ENCODE results near the gene JOSD2. TPM values are rescaled to one million over a fixed set of nuclear protein-coding genes. Genes with fewer than 3 reads are reported as not detected.

JOSD2 gene
- total RNA-seq, 4 donors from 2014 or later: 8.5 to 25.0 (median 21.2) TPM

DNA sequence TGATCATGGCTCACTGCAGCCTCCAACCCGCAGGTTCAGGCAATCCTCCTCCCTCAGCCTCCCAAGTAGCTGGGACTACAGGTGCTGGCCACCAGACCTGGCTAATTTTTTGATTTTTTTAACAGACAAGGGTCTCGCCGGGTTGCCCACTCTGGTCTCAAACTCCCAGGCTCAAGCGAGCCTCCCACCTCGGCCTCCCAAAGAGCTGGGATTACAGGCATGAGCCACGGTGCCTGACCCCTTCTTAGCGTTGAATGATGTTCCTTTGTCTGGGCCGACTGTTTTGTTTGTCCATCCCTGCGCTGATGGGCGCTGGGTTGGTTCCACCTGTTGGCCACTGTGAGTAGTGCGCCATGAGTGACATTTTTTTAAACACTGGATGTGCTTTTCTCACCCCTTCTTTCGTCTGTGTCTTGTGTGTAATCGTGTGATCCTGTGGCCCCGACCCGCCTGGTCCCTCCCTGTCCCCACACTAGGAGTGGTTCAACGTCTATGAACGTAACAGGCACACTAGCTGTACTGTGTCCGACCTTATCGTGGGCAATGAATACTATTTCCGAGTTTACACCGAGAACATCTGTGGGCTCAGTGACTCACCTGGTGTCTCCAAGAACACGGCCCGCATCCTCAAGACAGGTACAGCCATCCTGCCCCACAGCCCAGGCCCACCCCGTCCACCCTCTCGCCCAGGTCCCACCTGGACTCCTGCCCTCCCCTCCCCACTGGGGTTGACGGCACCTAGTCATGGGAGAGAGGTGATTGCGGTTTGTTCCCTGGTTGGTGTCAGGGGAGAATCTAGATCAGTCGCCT is 49.7 kb downstream of the JOSD2 start:
- TF ChIP-seq POLR2A (IDR thresholded peaks at IDR 0.05): no peak
- TF ChIP-seq, protein P1, sequence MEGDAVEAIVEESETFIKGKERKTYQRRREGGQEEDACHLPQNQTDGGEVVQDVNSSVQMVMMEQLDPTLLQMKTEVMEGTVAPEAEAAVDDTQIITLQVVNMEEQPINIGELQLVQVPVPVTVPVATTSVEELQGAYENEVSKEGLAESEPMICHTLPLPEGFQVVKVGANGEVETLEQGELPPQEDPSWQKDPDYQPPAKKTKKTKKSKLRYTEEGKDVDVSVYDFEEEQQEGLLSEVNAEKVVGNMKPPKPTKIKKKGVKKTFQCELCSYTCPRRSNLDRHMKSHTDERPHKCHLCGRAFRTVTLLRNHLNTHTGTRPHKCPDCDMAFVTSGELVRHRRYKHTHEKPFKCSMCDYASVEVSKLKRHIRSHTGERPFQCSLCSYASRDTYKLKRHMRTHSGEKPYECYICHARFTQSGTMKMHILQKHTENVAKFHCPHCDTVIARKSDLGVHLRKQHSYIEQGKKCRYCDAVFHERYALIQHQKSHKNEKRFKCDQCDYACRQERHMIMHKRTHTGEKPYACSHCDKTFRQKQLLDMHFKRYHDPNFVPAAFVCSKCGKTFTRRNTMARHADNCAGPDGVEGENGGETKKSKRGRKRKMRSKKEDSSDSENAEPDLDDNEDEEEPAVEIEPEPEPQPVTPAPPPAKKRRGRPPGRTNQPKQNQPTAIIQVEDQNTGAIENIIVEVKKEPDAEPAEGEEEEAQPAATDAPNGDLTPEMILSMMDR (IDR thresholded peaks at IDR 0.05): no peak
- intact Hi-C loops (cut with DNase I; ENCODE audit: low total_unique reads): loop anchor here (5.0 kb wide), 1 partner anchor 94 kb away; the partner anchor contains the start of gene NAPSA
- no peak overlapping the region for H3K4me3 ChIP-seq (ENCODE audit: low read depth, poor library complexity, severe bottlenecking)
- peak; percentile 33 to 90 for DNase-seq (ENCODE audit: low spot score in 2 of 2)
- 33 to 36% methylated on average over 28 of the region's 28 CpGs for WGBS, 2 donors

DNA sequence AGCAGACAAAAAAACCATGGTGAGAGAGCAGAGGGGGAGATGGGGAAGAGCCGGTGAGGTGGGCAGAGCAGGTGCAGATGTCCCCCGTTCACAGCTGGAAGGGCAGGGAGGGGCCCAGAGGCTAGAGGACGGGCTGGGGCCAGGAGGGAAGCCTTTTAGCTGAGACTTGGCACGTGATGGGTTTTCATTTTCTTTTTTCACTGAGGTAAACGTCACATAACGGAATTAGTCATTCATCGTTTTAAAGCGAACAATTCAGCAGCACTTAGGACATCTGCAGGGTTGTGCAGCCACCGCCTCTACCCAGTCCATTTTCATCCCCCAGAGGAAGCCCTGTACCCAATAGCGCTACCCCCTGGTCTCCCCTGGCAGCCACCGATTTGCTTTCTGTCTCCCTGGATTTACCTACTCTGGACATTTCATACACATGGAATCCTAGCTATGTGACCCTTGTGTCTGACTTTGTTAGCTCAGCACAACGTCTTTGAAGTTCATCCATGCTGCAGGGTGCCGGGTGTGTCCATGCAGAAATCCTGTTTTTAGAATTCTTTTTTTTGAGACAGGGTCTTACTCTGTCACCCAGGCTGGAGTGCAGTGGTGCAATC is 50.7 kb downstream of the JOSD2 start:
- WGBS, 2 donors: 21 to 28% methylated on average over 13 of the region's 13 CpGs
- no peak overlapping the region for H3K4me3 ChIP-seq (ENCODE audit: low read depth, poor library complexity, severe bottlenecking)
- DNase-seq (ENCODE audit: low spot score in 2 of 2): no peak
- no peak for TF ChIP-seq POLR2A (IDR thresholded peaks at IDR 0.05)
- TF ChIP-seq, protein P1 (IDR thresholded peaks at IDR 0.05): no peak
- intact Hi-C loops (cut with DNase I; ENCODE audit: low total_unique reads): loop anchor here (5.0 kb wide), 1 partner anchor 93 kb away; the partner anchor contains the start of gene NAPSA

DNA sequence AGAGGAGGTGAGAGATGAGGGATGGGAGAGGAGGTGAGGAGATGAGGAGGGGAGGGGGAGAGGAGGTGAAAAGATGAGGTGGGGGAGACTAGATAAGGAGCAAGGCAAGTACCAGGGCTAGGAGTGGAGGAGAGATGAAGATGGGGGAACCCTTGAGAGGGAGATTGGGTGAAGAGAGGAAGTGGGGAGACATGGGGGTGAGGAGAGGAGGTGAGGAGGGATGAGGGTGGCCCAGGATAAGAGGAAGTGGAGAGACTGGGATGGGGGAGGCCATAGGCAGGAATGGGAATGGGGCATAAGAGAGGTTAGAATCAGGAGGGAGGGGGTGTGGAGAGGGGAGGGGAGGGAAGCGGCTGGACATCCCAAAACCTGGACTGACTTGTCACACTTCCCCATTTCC is 51.4 kb downstream of the JOSD2 start:
- 30 to 60% methylated on average over 1 of the region's 1 CpG for WGBS, 2 donors
- TF ChIP-seq, protein P1 (IDR thresholded peaks at IDR 0.05): no peak
- no peak for TF ChIP-seq POLR2A (IDR thresholded peaks at IDR 0.05)
- no peak for DNase-seq (ENCODE audit: low spot score in 2 of 2)
- no peak overlapping the region for H3K4me3 ChIP-seq (ENCODE audit: low read depth, poor library complexity, severe bottlenecking)
- intact Hi-C loops (cut with DNase I; ENCODE audit: low total_unique reads): loop anchor here (5.0 kb wide), 1 partner anchor 92 kb away; the partner anchor contains the start of gene NAPSA

DNA sequence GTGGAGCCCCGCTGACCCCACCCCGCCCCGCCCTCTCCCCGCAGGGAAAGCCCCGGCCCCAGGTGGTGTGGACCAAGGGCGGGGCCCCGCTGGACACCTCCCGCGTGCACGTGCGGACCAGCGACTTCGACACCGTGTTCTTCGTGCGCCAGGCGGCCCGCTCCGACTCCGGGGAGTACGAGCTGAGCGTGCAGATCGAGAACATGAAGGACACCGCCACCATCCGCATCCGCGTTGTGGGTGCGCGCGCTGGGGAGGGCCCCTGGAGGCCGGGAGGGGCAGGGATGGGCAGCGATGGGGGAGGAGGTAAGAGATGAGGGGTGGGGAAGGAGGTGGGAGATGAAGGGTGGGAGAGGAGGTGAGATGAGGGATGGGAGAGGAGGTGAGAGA is 51.9 kb downstream of the JOSD2 start:
- H3K4me3 ChIP-seq (ENCODE audit: low read depth, poor library complexity, severe bottlenecking): no peak overlapping the region
- no peak for TF ChIP-seq POLR2A (IDR thresholded peaks at IDR 0.05)
- TF ChIP-seq, protein P1 (IDR thresholded peaks at IDR 0.05): no peak
- no peak for DNase-seq (ENCODE audit: low spot score in 2 of 2)
- 57 to 73% methylated on average over 13 to 27 of the region's 32 CpGs for WGBS, 2 donors
- intact Hi-C loops (cut with DNase I; ENCODE audit: low total_unique reads): no loop called here

DNA sequence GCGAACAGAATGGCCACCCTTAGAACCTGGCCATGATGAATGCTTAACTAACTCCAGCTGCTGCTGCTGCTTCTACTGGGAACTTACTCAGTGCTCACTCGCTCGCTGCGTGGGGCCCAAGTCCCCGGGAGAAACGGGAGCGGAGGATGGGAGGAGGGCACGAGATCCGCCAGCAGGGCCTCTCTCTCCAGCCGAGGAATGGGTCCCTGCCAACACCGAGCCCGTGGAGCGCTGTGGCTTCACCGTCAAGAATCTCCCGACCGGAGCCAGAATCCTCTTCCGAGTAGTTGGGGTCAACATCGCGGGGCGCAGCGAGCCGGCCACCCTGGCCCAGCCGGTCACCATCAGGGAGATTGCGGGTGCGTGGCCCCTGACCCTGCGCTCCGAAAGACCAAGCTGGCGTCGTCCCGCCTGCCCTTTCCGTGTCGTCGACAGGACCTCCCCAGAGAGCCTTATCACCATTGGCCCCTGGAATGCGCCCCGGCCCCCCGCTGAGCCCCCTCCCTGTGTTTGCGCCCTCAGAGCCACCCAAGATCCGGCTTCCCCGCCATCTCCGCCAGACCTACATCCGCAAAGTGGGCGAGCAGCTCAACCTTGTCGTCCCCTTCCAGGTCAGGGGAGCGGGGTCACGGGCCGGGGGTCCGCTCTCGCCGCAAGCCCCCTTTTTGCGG is 52.5 kb downstream of the JOSD2 start:
- no peak for TF ChIP-seq POLR2A (IDR thresholded peaks at IDR 0.05)
- TF ChIP-seq, protein P1 (IDR thresholded peaks at IDR 0.05): no peak
- WGBS, 2 donors: 38 to 41% methylated on average over 40 to 49 of the region's 50 CpGs
- intact Hi-C loops (cut with DNase I; ENCODE audit: low total_unique reads): no loop called here
- DNase-seq (ENCODE audit: low spot score in 2 of 2): no peak
- no peak overlapping the region for H3K4me3 ChIP-seq (ENCODE audit: low read depth, poor library complexity, severe bottlenecking)

Data from lower leg skin (tissue), 4 donors.